Measurements from ENCODE around the gene NUTM2G.
"Not testable (repeated sequence)": the region's sequence is repeated elsewhere in the genome, so short reads cannot be mapped to it uniquely, and the experiment has no call there.

NUTM2G gene

GRCh38 chr9:96950539-96950938 lies 21.9 kb downstream of the NUTM2G start:
- DNase-seq: not testable (repeated sequence)

- not testable (repeated sequence) for DNase-seq
Measured at GRCh38 chr9:96967591-96967990, 38.9 kb downstream of the NUTM2G start.

GRCh38 chr9:96972552-96972951 lies 43.9 kb downstream of the NUTM2G start:
- not testable (repeated sequence) for DNase-seq

- not testable (repeated sequence) for DNase-seq
Measured at GRCh38 chr9:96974037-96974436, 45.4 kb downstream of the NUTM2G start.

- not testable (repeated sequence) for DNase-seq
Measured at GRCh38 chr9:96983496-96984122, 55.0 kb downstream of the NUTM2G start.

GRCh38 chr9:96984139-96984538 lies 55.5 kb downstream of the NUTM2G start:
- not testable (repeated sequence) for DNase-seq

- DNase-seq: not testable (repeated sequence)
Measured at GRCh38 chr9:96984887-96985286, 56.2 kb downstream of the NUTM2G start.
